NCI-H2196 (cell line): ENCODE measurements around the gene LEPROT.

ENCODE experiments used
- DNase-seq: peaks from one replicate; lab custom pipeline; 2025; ENCODE audit not compliant: unreplicated experiment; lab: John Stamatoyannopoulos, UW

Gene LEPROT

DNA sequence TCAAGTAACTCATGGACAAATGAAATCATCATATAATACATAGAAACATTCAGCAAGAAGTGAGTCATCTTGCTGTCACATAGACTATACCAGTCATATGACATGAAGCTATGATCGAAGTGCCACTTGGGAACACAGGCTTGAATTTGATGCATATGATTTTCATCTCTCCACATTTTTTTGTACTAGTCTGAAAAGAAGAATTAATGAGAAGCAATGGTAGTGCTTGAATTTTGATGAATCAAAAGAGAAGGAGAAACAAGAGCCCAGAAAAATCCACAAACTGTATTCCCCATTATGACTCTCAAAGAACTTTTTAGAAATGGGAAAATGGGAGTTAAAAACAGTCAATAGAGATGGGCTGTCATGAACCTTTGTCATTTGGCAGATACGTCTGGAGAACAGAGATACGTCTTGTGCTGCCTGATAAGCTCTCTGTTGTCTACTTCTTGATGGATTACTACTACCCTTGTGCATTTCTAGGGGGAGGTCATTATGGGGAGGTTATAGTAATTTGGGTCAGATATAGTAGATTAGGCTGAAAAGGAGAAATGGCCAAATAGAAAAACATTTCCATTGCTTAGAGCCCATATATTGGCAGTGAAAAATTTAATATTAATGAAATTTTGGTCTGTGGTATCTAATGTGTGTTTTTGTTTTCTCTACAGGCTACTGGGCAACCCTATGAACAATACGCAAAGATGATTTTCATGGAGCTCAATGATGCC is 8.0 kb upstream of the LEPROT start:
- no peak for DNase-seq

DNA sequence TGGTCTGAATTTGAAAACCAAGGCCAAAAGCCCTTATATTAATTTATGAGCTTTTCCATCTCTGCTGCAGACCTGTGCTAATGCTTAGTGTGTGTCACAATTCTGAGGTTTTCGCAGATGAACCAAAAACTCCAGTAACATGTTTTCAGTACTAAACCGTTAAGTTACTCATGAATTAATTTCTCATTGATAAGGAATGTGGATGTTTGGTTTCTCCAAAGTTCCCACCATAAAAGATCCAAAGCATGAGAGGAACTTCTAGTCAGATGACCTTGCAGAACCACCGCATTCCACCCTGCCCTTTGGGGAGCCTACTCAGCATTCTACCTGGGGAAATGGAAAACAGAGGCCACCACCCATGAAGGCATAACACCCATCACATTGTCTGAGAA is 7.5 kb upstream of the LEPROT start:
- no peak for DNase-seq

GRCh38 chr1:65414538-65414937 is 5.9 kb upstream of the LEPROT start:
- DNase-seq: no peak

DNA sequence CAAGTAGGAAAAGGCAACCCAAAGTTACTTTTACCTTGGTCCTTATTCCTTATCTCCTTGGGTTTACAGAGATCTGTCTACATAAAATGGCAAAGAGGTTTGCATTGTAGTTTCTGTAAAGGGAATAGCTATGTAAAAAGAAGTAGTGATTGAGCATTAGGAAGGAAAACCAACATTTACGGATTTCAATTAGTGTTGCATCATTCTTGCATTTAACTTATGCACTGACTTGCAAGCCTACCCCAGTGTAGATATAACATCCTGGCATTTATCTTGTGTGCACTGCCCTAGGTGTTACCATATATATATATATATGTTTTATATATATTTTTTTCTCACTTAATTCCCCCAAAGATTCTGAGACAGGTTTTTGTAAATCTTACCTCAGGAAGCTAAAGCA is 3.7 kb upstream of the LEPROT start:
- no peak for DNase-seq

GRCh38 chr1:65417729-65418128 is 2.7 kb upstream of the LEPROT start:
- no peak for DNase-seq

DNA sequence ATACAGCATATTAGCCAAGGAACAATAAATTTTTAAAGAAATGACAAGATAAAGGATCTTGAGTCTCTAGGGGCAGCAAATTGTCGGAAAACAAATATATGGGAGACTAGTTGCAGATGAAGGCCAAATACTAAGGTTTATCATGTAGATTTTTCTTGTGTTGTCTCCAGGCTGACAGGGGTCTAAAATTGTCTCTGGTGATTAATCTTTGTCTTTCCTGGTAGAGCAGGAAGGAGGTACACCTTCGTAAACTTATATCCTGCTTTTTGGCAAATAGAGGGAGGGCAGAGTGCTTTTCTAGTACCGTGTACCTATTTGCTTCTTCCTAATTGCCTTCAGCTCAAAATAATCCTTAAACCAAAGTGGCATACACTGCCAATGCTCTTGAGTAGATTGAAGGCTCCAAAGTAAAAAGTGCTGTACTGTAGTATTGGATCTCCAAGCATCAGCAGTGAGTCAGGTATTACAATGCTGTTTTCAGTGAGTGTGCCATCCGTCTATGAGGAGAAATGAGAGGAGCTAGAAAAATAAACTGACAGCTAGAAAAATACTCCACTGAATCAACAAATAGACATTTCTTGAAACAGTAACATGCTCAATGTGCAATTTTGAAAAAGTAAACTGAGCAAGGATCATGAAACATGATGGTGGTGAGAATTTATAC is 1.8 kb upstream of the LEPROT start:
- no peak for DNase-seq

- DNase-seq: peak; percentile 98
Measured at GRCh38 chr1:65419681-65420589, 533 bp upstream of the LEPROT start.

GRCh38 chr1:65421351-65422025 is 1.0 kb downstream of the LEPROT start:
- DNase-seq: no peak

- no peak for DNase-seq
Measured at GRCh38 chr1:65422241-65423203, 2.1 kb downstream of the LEPROT start.

GRCh38 chr1:65423884-65424572 is 3.6 kb downstream of the LEPROT start:
- DNase-seq: no peak

- DNase-seq: no peak
Measured at GRCh38 chr1:65424573-65424889, 4.1 kb downstream of the LEPROT start.

DNA sequence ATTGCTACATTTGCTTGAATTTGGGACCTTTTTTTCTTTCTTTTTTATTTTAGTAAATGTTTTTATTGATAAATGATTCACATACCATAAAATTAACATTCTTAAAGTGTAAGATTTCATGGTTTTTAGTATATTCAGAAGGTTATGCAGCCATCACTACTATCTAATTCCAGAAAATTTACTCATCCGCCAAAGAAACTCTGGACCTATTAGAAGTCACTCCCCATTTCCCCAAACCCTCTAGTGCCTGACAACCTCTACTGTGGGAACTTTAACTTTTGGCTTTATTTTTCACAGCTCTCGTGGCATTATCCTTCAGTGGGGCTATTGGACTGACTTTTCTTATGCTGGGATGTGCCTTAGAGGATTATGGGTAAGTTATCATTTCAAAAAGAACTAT is 4.5 kb downstream of the LEPROT start:
- DNase-seq: no peak

DNA sequence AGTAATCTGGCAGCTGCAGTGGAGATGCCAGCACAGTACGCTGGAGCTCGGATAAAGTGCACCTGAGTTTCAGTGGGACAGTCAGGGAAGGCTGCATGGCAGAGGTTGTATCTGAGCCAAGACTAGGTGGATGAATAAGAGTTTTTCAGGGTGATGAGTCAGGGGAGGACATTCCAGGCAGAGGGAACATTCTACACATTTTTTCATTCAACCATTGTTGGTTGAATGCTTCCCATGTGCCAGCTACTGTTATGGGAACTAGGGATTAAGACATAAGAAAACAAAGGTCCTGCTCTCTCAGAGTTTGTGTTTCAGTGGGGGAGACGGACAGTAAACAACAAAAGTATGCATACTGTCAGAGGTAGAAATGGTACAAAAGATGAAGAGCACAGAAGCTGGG is 5.2 kb downstream of the LEPROT start:
- no peak for DNase-seq

GRCh38 chr1:65429078-65429477 is 8.6 kb downstream of the LEPROT start:
- no peak for DNase-seq

- no peak for DNase-seq
Measured at GRCh38 chr1:65429806-65430205, 9.3 kb downstream of the LEPROT start.

- DNase-seq: peak; percentile 27
Measured at GRCh38 chr1:65431111-65431705, 10.7 kb downstream of the LEPROT start.

DNA sequence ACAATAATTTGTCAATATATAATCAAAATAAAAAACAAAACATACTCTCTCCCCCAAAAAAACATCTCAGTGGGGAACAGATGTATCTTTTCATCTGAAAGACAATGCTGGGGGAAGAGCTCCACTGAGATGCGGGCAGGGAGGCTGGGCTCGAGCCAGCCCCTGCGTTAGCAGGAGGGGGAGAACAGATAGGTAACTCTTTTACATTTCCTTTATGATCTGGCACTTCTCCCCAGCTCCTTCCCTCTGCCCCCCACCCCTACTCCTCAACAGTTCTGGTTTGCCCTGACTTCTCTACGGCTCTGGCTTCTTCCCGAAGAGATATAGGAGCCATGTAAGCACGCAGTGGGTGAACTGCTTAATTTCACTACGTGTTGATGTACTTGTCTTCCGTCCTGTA is 12.4 kb downstream of the LEPROT start:
- DNase-seq: no peak

DNA sequence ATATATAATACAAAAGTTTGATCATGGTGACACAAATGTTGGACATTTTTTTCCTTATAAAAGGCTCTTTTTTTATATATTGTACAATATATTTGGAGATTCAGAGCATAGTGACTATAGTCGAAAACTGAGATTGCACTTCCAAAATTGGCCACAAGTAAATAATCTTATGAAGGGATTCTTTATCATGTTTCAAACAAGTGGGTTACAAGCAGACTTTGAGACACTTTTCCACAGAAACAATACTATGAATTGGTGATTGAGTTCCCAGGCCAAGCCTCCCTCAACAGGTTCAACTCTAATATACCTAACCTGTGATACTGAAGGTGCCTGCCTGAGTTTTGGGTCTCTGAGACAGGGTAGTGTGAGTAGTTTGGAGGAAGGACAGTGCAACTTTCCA is 13.8 kb downstream of the LEPROT start:
- DNase-seq: no peak

- no peak for DNase-seq
Measured at GRCh38 chr1:65434760-65435159, 14.3 kb downstream of the LEPROT start.
